OCI-LY3 (cell line): ENCODE results near the gene PHPT1.
"Not testable (repeated sequence)": the region's sequence is repeated elsewhere in the genome, so short reads cannot be mapped to it uniquely, and the experiment has no call there.

Experiments
- CTCF ChIP-seq: fragments of 200-600, 300-600 bp; sonication (generic); IDR thresholded peaks from 2 replicates; pipeline ENCODE4 v1.5.1; 2014; ENCODE audit warnings: antibody characterized with exemption, low read length, low read depth
- EZH2phosphoT487 ChIP-seq: fragments of 200-600 bp; shearing (Covaris generic); IDR thresholded peaks from 2 replicates; pipeline ENCODE4 v1.6.1; 2018; ENCODE audit warnings: antibody characterized with exemption, mixed run types, low read depth

- not testable (repeated sequence) for TF ChIP-seq CTCF, EZH2phosphoT487
These were observed 20.4 kb downstream of the PHPT1 start for GRCh38 chr9:136869611-136870010.
